Calu3 (cell line): Measurements from ENCODE around the gene RFNG. TPM values are rescaled to one million over a fixed set of nuclear protein-coding genes. Genes with fewer than 3 reads are reported as not detected.

ENCODE experiments used
- BruUV-seq: library from RNA; stranded (reverse); fragments of 400-500 nt; replicated peaks from 2 replicates; lab custom pipeline; 2021; lab: Mats Ljungman, UMichigan
- CTCF ChIA-PET: fragments of 300-600 bp; sonication (Branson Sonifier 250); formaldehyde crosslinking; loops from one replicate; lab custom pipeline; 2022; ENCODE audit warnings: antibody characterized with exemption; lab: Charles Lee
- DNase-seq: peaks from one replicate; pipeline ENCODE4 v3.0.0; 2022
- H3K27ac Mint-ChIP-seq: one replicate; pipeline ENCODE4 v1.8.0; 2022; ENCODE audit warnings: mixed read lengths; ENCODE audit not compliant: unreplicated experiment
- H3K27me3 Mint-ChIP-seq: one replicate; pipeline ENCODE4 v1.8.0; 2022; ENCODE audit warnings: mixed read lengths; ENCODE audit not compliant: unreplicated experiment
- H3K36me3 Mint-ChIP-seq: one replicate; pipeline ENCODE4 v1.8.0; 2022; ENCODE audit warnings: mild to moderate bottlenecking, moderate library complexity, mixed read lengths; ENCODE audit not compliant: insufficient read depth, unreplicated experiment
- H3K4me1 Mint-ChIP-seq: one replicate; pipeline ENCODE4 v1.8.0; 2022; ENCODE audit warnings: mild to moderate bottlenecking, low read depth, mixed read lengths; ENCODE audit not compliant: unreplicated experiment
- H3K4me3 Mint-ChIP-seq: one replicate; pipeline ENCODE4 v1.8.0; 2022; ENCODE audit warnings: mild to moderate bottlenecking, low read depth, moderate library complexity, mixed read lengths; ENCODE audit not compliant: unreplicated experiment
- H3K9me3 Mint-ChIP-seq: one replicate; pipeline ENCODE4 v1.8.0; 2022; ENCODE audit warnings: low read depth, mixed read lengths; ENCODE audit not compliant: unreplicated experiment
- intact Hi-C: fragments of 100-400 bp; cut with micrococcal nuclease; formaldehyde crosslinking; loops from one replicate; pipeline ENCODE4 v1.10.0; 2022; ENCODE audit not compliant: unreplicated experiment
- total RNA-seq: library from RNA; stranded (reverse); gene quantifications from 2 replicates; pipeline ENCODE4 v1.2.3, GENCODE V29; 2022
- TF ChIP-seq, protein P1 (sequence below): fragments of 200-600 bp; IDR thresholded peaks from one replicate; pipeline ENCODE4 v1.8.0; 2022; ENCODE audit warnings: antibody characterized with exemption; ENCODE audit not compliant: unreplicated experiment

RFNG gene
- total RNA-seq, 1 experiment from 2014 or later, result 33.5 TPM

GRCh38 chr17:82060614-82061013 lies 9.0 kb upstream of the RFNG start:
- TF ChIP-seq, protein P1, sequence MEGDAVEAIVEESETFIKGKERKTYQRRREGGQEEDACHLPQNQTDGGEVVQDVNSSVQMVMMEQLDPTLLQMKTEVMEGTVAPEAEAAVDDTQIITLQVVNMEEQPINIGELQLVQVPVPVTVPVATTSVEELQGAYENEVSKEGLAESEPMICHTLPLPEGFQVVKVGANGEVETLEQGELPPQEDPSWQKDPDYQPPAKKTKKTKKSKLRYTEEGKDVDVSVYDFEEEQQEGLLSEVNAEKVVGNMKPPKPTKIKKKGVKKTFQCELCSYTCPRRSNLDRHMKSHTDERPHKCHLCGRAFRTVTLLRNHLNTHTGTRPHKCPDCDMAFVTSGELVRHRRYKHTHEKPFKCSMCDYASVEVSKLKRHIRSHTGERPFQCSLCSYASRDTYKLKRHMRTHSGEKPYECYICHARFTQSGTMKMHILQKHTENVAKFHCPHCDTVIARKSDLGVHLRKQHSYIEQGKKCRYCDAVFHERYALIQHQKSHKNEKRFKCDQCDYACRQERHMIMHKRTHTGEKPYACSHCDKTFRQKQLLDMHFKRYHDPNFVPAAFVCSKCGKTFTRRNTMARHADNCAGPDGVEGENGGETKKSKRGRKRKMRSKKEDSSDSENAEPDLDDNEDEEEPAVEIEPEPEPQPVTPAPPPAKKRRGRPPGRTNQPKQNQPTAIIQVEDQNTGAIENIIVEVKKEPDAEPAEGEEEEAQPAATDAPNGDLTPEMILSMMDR, result no peak
- CTCF ChIA-PET, result no interaction called here
- no TSS peak for BruUV-seq
- Mint-ChIP-seq H3K27ac (no peak overlapping the region), H3K9me3 (no peaks in the 10 kb centered on the region), H3K4me3 (no peak overlapping the region), H3K27me3 (no peaks in the 10 kb centered on the region), H3K36me3 (peaks cover 64% of the 10 kb centered on the region), H3K4me1 (no peaks in the 10 kb centered on the region)
- DNase-seq, result no peak
- intact Hi-C loops, result no loop called here

DNA sequence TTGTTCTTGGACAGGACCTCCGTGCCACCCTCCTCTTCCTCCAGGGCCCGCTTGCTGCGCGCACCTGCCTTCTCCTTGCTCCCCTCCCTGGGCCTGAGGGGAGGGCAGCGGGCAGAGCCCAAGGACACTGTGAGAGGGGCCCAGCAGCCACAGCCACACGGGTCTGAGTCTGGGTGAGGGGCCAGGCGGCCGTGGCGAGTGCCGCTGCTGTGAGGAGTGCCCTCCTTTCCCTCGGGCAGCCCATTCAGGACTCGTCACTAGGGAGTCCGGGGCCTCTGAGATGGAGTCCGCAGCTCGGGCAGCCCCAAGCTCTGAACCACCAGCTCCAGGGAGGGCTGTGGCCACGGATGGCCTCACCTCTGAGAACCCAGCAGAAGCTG lies 8.4 kb upstream of the RFNG start:
- peak overlapping the region; percentile 78 for H3K27ac Mint-ChIP-seq
- TF ChIP-seq, protein P1, result no peak
- DNase-seq, result no peak
- CTCF ChIA-PET, result no interaction called here
- H3K4me3 Mint-ChIP-seq, result no peak overlapping the region
- no TSS peak for BruUV-seq
- no peaks in the 10 kb centered on the region for H3K27me3 Mint-ChIP-seq
- H3K36me3 Mint-ChIP-seq, result peaks cover 68% of the 10 kb centered on the region
- no peaks in the 10 kb centered on the region for H3K9me3 Mint-ChIP-seq
- H3K4me1 Mint-ChIP-seq, result no peaks in the 10 kb centered on the region
- intact Hi-C loops, result no loop called here

- Mint-ChIP-seq H3K9me3 (no peaks in the 10 kb centered on the region), H3K27me3 (no peaks in the 10 kb centered on the region), H3K27ac (no peak overlapping the region), H3K4me3 (no peak overlapping the region), H3K4me1 (no peaks in the 10 kb centered on the region), H3K36me3 (peaks cover 68% of the 10 kb centered on the region)
- CTCF ChIA-PET, result interaction anchor here (0.6 kb wide), 1 partner anchor 15 kb away, joined by 3 read pairs; no protein-coding TSS in a partner anchor
- intact Hi-C loops, result no loop called here
- DNase-seq, result no peak
- BruUV-seq, result no TSS peak
- TF ChIP-seq, protein P1, result no peak
Measured at GRCh38 chr17:82059272-82060000, 7.8 kb upstream of the RFNG start.

- BruUV-seq, result no TSS peak
- H3K27me3 Mint-ChIP-seq, result no peaks in the 10 kb centered on the region
- intact Hi-C loops, result no loop called here
- H3K4me1 Mint-ChIP-seq, result no peaks in the 10 kb centered on the region
- peaks cover 68% of the 10 kb centered on the region for H3K36me3 Mint-ChIP-seq
- TF ChIP-seq, protein P1, result no peak
- H3K27ac Mint-ChIP-seq, result no peak overlapping the region
- no peak overlapping the region for H3K4me3 Mint-ChIP-seq
- no peaks in the 10 kb centered on the region for H3K9me3 Mint-ChIP-seq
- no peak for DNase-seq
- CTCF ChIA-PET, result interaction anchor here (0.6 kb wide), 1 partner anchor 16 kb away, joined by 3 read pairs; no protein-coding TSS in a partner anchor
Measured at GRCh38 chr17:82058855-82059249, 7.2 kb upstream of the RFNG start.
